ENCODE results near the gene SBF2. TPM values are rescaled to one million over a fixed set of nuclear protein-coding genes. Genes with fewer than 3 reads are reported as not detected.

Gene SBF2
- total RNA-seq, 1 experiment from 2014 or later, result 13.8 TPM

DNA sequence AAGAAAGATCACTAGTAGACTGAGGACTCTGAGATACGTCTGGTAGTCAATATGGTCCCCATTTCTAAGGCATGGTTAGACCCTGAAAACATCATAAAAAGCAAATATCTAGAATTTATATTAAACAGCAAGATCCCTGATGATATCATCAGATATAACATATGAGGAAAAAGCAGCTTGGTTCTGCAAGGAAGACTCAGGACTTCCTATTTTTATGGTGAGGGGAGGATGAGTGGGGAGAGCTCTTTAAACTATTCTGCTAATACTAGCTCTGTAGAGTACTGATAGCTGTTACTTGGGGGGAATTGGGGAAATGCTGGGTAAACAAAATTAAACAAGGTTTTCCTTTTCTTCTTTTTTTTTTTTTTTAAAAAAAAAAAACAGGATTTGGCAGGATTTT lies 394.3 kb downstream of the SBF2 start:
- Histone ChIP-seq H3K4me3 (ENCODE audit: low read length) (no peak overlapping the region), H3K36me3 (ENCODE audit: insufficient read depth, low read length) (no peaks in the 10 kb centered on the region), H3K9ac (ENCODE audit: low read length) (no peak overlapping the region), H3K9me3 (ENCODE audit: low read length) (no peaks in the 10 kb centered on the region), H3K27ac (ENCODE audit: low read length) (no peak overlapping the region), H3K27me3 (ENCODE audit: low read length) (no peaks in the 10 kb centered on the region), H3K9me2 (replicated peaks; ENCODE audit: insufficient read depth, low read length) (no peaks in the 10 kb centered on the region), H3K79me2 (ENCODE audit: low read length) (no peaks in the 10 kb centered on the region), H4K20me1 (ENCODE audit: insufficient read depth, low read depth, low read length) (no peaks in the 10 kb centered on the region), H3K4me1 (ENCODE audit: low read length) (no peaks in the 10 kb centered on the region), H3K4me2 (ENCODE audit: low read depth, low read length, poor library complexity, severe bottlenecking) (no peak overlapping the region), H2AFZ (ENCODE audit: low read length) (no peak overlapping the region)
- DNase-seq, result no peak

DNA sequence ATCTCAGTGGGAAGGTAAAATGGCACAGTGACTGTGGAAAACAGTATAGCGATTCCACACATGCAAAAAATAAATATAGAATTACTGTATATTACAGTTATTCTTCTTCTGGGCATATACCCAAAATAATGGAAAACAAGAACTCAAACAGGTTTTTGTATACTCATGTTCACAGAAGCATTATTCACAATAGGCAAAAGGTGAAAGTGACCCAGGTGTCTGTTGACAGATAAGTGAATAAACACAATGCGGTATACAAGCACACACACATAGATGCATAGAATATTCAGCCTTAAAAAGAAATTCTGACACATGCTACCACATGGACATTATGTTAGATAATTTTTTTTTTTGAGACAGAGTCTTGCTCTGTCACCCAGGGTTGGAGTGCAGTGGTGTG lies 397.1 kb downstream of the SBF2 start:
- no peak overlapping the region for H3K4me3 ChIP-seq (ENCODE audit: low read length)
- DNase-seq, result no peak
- no peaks in the 10 kb centered on the region for H3K27me3 ChIP-seq (ENCODE audit: low read length)
- H3K4me1 ChIP-seq (ENCODE audit: low read length), result no peaks in the 10 kb centered on the region
- H3K9me2 ChIP-seq (replicated peaks; ENCODE audit: insufficient read depth, low read length), result no peaks in the 10 kb centered on the region
- no peak overlapping the region for H3K9ac ChIP-seq (ENCODE audit: low read length)
- no peak overlapping the region for H2AFZ ChIP-seq (ENCODE audit: low read length)
- no peak overlapping the region for H3K4me2 ChIP-seq (ENCODE audit: low read depth, low read length, poor library complexity, severe bottlenecking)
- no peak overlapping the region for H3K27ac ChIP-seq (ENCODE audit: low read length)
- H3K9me3 ChIP-seq (ENCODE audit: low read length), result no peaks in the 10 kb centered on the region
- no peaks in the 10 kb centered on the region for H4K20me1 ChIP-seq (ENCODE audit: insufficient read depth, low read depth, low read length)
- no peaks in the 10 kb centered on the region for H3K79me2 ChIP-seq (ENCODE audit: low read length)
- no peaks in the 10 kb centered on the region for H3K36me3 ChIP-seq (ENCODE audit: insufficient read depth, low read length)

DNA sequence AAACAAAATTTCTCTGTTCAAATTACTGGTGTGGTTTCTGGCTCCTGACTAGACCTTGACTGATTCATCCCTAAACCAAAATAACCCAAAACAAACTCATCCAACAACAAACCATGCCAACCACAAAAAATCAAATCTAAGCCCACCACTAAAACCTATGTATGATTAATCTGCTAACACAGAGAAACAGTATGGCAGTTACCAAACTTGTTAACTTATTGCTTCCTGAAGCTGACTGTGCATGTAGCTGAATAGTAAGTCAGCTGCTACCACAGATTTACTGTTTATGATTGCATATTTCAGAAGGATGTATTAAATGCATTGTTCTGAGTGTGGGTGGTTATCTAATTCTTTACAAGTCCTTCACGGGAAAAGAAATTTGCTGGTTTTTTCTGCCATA lies 399.0 kb downstream of the SBF2 start:
- no peak overlapping the region for H3K4me2 ChIP-seq (ENCODE audit: low read depth, low read length, poor library complexity, severe bottlenecking)
- H3K9ac ChIP-seq (ENCODE audit: low read length), result no peak overlapping the region
- no peak overlapping the region for H2AFZ ChIP-seq (ENCODE audit: low read length)
- H3K9me3 ChIP-seq (ENCODE audit: low read length), result no peaks in the 10 kb centered on the region
- H3K27me3 ChIP-seq (ENCODE audit: low read length), result no peaks in the 10 kb centered on the region
- H3K27ac ChIP-seq (ENCODE audit: low read length), result no peak overlapping the region
- H3K9me2 ChIP-seq (replicated peaks; ENCODE audit: insufficient read depth, low read length), result no peaks in the 10 kb centered on the region
- H3K4me3 ChIP-seq (ENCODE audit: low read length), result no peak overlapping the region
- DNase-seq, result no peak
- H3K79me2 ChIP-seq (ENCODE audit: low read length), result no peaks in the 10 kb centered on the region
- H3K36me3 ChIP-seq (ENCODE audit: insufficient read depth, low read length), result no peaks in the 10 kb centered on the region
- no peaks in the 10 kb centered on the region for H3K4me1 ChIP-seq (ENCODE audit: low read length)
- no peaks in the 10 kb centered on the region for H4K20me1 ChIP-seq (ENCODE audit: insufficient read depth, low read depth, low read length)

DNA sequence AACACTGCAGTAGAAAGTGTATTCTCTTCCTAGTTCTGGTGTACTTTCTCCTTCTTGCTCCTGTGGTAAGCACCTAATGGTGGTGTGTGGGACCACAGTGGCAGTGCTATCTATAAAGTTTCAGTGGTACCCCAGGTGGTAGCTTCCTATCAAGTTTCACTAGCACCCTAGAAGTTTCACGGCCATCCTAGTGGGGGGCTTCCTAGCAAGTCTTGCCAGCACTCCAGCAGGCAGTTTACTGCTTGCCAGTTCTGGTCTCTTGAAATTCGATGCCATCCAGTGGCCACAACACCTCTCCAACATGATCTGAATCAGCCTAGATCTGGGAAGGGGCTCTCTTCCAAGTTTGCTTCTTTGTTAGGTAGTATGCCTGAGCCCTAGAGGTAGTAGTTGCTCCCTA lies 400.5 kb downstream of the SBF2 start:
- Histone ChIP-seq H4K20me1 (ENCODE audit: insufficient read depth, low read depth, low read length) (no peaks in the 10 kb centered on the region), H3K9ac (ENCODE audit: low read length) (no peak overlapping the region), H3K4me1 (ENCODE audit: low read length) (no peaks in the 10 kb centered on the region), H3K79me2 (ENCODE audit: low read length) (no peaks in the 10 kb centered on the region), H3K4me2 (ENCODE audit: low read depth, low read length, poor library complexity, severe bottlenecking) (no peak overlapping the region), H2AFZ (ENCODE audit: low read length) (no peak overlapping the region), H3K4me3 (ENCODE audit: low read length) (no peak overlapping the region), H3K9me3 (ENCODE audit: low read length) (no peaks in the 10 kb centered on the region), H3K9me2 (replicated peaks; ENCODE audit: insufficient read depth, low read length) (no peaks in the 10 kb centered on the region), H3K27ac (ENCODE audit: low read length) (no peak overlapping the region), H3K36me3 (ENCODE audit: insufficient read depth, low read length) (no peaks in the 10 kb centered on the region), H3K27me3 (ENCODE audit: low read length) (no peaks in the 10 kb centered on the region)
- DNase-seq, result no peak

DNA sequence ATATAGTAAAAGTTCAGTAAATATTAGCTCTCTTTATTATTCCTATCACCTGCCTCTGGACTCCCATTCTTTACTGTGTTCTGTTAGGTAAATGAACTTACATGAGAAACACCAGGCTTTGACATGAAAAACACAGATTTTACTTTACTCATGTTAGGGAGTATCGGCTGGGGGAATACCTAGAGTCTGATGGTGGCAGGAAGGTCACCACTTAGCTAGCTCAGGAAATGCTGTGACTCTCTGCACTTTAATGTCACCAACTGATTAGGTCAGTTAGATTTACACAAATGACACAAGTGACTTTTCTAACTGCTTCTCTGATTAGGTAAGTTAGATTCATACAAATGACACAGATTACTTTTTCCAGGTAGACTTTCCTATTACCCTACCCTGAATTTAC lies 405.1 kb downstream of the SBF2 start:
- Histone ChIP-seq H3K9ac (ENCODE audit: low read length) (no peak overlapping the region), H3K4me2 (ENCODE audit: low read depth, low read length, poor library complexity, severe bottlenecking) (no peak overlapping the region), H3K27me3 (ENCODE audit: low read length) (no peaks in the 10 kb centered on the region), H3K79me2 (ENCODE audit: low read length) (no peaks in the 10 kb centered on the region), H3K4me1 (ENCODE audit: low read length) (no peaks in the 10 kb centered on the region), H3K9me2 (replicated peaks; ENCODE audit: insufficient read depth, low read length) (no peaks in the 10 kb centered on the region), H3K4me3 (ENCODE audit: low read length) (no peak overlapping the region), H3K36me3 (ENCODE audit: insufficient read depth, low read length) (no peaks in the 10 kb centered on the region), H3K27ac (ENCODE audit: low read length) (no peak overlapping the region), H2AFZ (ENCODE audit: low read length) (no peak overlapping the region), H4K20me1 (ENCODE audit: insufficient read depth, low read depth, low read length) (no peaks in the 10 kb centered on the region), H3K9me3 (ENCODE audit: low read length) (no peaks in the 10 kb centered on the region)
- no peak for DNase-seq

DNA sequence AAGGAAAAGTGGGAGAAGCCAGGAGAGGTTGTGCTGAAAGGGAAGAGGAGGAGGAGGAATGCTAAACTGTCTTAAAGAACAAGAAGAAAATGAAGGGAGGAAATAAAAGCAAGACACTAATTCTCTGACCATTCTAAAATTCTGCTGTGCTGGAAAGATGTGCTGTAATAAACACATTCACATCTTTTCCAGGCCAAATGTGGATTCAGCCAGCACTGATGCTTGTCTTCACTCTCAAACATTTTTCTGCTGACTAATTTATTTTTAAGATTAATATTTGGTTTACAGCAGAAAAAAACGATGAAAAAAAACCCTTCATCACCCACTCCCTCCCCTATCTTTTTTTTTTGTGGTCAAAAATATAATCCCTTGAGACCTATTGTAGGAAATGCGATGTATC lies 406.5 kb downstream of the SBF2 start:
- no peak for DNase-seq
- Histone ChIP-seq H3K9ac (ENCODE audit: low read length) (no peak overlapping the region), H3K9me3 (ENCODE audit: low read length) (no peaks in the 10 kb centered on the region), H3K27ac (ENCODE audit: low read length) (no peak overlapping the region), H3K4me3 (ENCODE audit: low read length) (no peak overlapping the region), H4K20me1 (ENCODE audit: insufficient read depth, low read depth, low read length) (no peaks in the 10 kb centered on the region), H3K36me3 (ENCODE audit: insufficient read depth, low read length) (no peaks in the 10 kb centered on the region), H3K9me2 (replicated peaks; ENCODE audit: insufficient read depth, low read length) (no peaks in the 10 kb centered on the region), H3K27me3 (ENCODE audit: low read length) (no peaks in the 10 kb centered on the region), H2AFZ (ENCODE audit: low read length) (no peak overlapping the region), H3K4me2 (ENCODE audit: low read depth, low read length, poor library complexity, severe bottlenecking) (no peak overlapping the region), H3K4me1 (ENCODE audit: low read length) (no peaks in the 10 kb centered on the region), H3K79me2 (ENCODE audit: low read length) (no peaks in the 10 kb centered on the region)

DNA sequence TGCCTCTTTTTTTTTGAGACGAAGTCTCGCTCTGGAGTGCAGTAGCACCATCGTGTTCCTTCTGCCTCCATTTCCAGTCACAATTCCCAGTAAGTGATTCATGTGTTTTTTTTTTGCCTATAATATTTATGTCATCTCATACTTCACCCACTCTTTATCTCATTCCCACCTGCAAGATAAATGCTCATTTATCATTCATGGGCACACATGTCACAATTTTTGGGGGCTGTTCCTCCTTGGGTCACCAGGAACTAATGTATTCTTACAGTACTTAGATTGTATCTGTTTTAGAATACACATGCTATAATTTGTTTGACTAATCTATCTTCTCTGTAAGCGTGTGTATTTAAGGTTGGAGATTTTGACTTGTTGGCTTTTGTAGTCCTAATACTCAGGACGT lies 407.4 kb downstream of the SBF2 start:
- H3K27me3 ChIP-seq (ENCODE audit: low read length), result no peaks in the 10 kb centered on the region
- H3K4me2 ChIP-seq (ENCODE audit: low read depth, low read length, poor library complexity, severe bottlenecking), result no peak overlapping the region
- no peaks in the 10 kb centered on the region for H3K79me2 ChIP-seq (ENCODE audit: low read length)
- H3K9me3 ChIP-seq (ENCODE audit: low read length), result no peaks in the 10 kb centered on the region
- H3K4me1 ChIP-seq (ENCODE audit: low read length), result no peaks in the 10 kb centered on the region
- no peak overlapping the region for H2AFZ ChIP-seq (ENCODE audit: low read length)
- H3K9me2 ChIP-seq (replicated peaks; ENCODE audit: insufficient read depth, low read length), result no peaks in the 10 kb centered on the region
- no peaks in the 10 kb centered on the region for H4K20me1 ChIP-seq (ENCODE audit: insufficient read depth, low read depth, low read length)
- H3K36me3 ChIP-seq (ENCODE audit: insufficient read depth, low read length), result no peaks in the 10 kb centered on the region
- no peak for DNase-seq
- no peak overlapping the region for H3K4me3 ChIP-seq (ENCODE audit: low read length)
- H3K27ac ChIP-seq (ENCODE audit: low read length), result no peak overlapping the region
- H3K9ac ChIP-seq (ENCODE audit: low read length), result no peak overlapping the region

DNA sequence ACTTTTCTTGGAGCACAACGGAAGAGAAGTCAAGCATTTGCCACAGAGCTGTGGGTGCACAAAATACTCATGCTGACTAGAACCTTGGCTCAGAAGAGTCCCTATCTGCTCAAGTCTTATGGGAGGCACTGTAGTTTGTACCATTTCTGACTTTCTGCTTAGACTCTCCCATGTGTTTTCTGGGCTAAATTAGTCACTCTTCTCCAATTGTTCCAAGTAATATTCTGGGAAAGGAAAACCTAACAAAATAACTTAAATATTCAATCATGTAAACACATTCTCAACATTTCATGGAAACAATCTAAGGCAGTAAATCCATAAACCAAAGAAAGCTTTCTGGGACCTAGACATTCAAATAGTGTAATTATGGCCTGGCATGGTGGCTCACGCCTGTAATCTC lies 409.4 kb downstream of the SBF2 start:
- H3K9ac ChIP-seq (ENCODE audit: low read length), result no peak overlapping the region
- H3K9me3 ChIP-seq (ENCODE audit: low read length), result no peaks in the 10 kb centered on the region
- H2AFZ ChIP-seq (ENCODE audit: low read length), result no peak overlapping the region
- H3K4me2 ChIP-seq (ENCODE audit: low read depth, low read length, poor library complexity, severe bottlenecking), result no peak overlapping the region
- no peaks in the 10 kb centered on the region for H3K79me2 ChIP-seq (ENCODE audit: low read length)
- H3K4me1 ChIP-seq (ENCODE audit: low read length), result no peaks in the 10 kb centered on the region
- H3K4me3 ChIP-seq (ENCODE audit: low read length), result no peak overlapping the region
- DNase-seq, result peak; percentile 12
- no peaks in the 10 kb centered on the region for H3K9me2 ChIP-seq (replicated peaks; ENCODE audit: insufficient read depth, low read length)
- no peaks in the 10 kb centered on the region for H3K36me3 ChIP-seq (ENCODE audit: insufficient read depth, low read length)
- no peaks in the 10 kb centered on the region for H4K20me1 ChIP-seq (ENCODE audit: insufficient read depth, low read depth, low read length)
- no peak overlapping the region for H3K27ac ChIP-seq (ENCODE audit: low read length)
- no peaks in the 10 kb centered on the region for H3K27me3 ChIP-seq (ENCODE audit: low read length)

DNA sequence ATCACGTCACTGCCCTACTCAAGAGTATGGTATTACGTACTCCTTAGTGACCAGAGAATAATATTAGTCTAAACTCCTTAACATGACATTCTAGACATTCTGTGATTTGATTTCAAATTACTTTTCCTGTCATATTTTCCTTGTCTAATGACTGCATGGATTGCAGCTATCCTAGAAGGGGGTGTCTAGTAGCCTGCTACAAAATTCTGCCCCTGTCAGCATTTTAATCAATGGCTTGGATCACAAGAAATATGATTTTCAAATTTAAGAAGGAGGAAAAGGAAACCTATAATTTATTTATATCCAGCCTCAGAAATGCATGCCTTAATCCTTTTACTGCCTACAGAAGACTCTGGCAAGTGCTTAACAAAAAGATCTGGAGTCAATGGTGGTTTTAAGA lies 413.4 kb downstream of the SBF2 start:
- Histone ChIP-seq H3K36me3 (ENCODE audit: insufficient read depth, low read length) (no peaks in the 10 kb centered on the region), H3K9me3 (ENCODE audit: low read length) (no peaks in the 10 kb centered on the region), H3K79me2 (ENCODE audit: low read length) (no peaks in the 10 kb centered on the region), H2AFZ (ENCODE audit: low read length) (no peak overlapping the region), H3K9ac (ENCODE audit: low read length) (no peak overlapping the region), H4K20me1 (ENCODE audit: insufficient read depth, low read depth, low read length) (no peaks in the 10 kb centered on the region), H3K4me2 (ENCODE audit: low read depth, low read length, poor library complexity, severe bottlenecking) (no peak overlapping the region), H3K4me3 (ENCODE audit: low read length) (no peak overlapping the region), H3K27ac (ENCODE audit: low read length) (no peak overlapping the region), H3K27me3 (ENCODE audit: low read length) (no peaks in the 10 kb centered on the region), H3K4me1 (ENCODE audit: low read length) (no peaks in the 10 kb centered on the region), H3K9me2 (replicated peaks; ENCODE audit: insufficient read depth, low read length) (no peaks in the 10 kb centered on the region)
- peak; percentile 34 for DNase-seq

Measured in Karpas-422 (cell line).